HG02981 (cell line): ENCODE data around the gene TMEM9.

ENCODE experiments used
- ATAC-seq: cut with Tn5 transposase; IDR thresholded peaks from one replicate; pipeline ENCODE4 v1.9.1; 2021; ENCODE audit warnings: mild to moderate bottlenecking, moderate library complexity; ENCODE audit not compliant: unreplicated experiment

Gene TMEM9

DNA sequence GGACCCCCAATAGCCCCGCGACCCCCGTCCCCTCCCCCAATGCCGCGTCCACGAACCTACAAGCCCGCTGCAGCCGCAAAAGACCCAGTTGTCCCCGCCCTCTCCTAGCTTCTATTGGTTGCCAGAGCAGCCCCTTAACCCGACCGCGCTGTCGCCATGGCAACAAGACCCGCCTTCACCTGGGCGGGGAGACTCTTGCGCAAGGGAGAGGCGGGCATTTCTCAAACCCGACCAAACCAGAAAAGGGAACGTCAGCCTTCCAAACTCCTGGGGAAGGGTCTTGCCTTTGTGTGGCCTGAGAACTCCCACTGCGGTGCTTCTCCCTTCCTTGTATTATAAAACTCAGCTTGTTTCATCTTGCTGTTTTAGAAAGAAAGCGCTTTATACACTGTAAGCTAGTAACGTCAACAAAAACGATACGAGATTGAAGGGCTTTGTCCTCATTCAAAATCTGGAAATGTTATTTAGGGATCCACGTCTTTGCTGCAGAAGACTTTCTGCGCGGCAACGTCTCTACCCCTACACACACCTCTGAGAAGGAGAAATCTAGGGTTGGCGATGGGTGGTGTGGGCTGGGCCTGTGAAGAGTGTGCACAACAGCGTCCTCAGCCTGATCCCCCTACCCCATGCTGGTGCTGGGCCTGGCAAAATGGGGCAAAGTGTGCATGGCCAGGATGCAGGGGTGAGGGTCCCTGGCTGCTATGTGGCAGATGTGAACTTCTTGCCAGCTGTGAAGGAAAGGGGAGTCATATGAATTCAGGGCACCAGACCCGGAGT, at the start of gene TMEM9:
TMEM9 (minus strand) TSS at position 86 of the 777 bp plus-strand sequence. CDS start 551 bp downstream, outside the sequence.
- ATAC-seq = peak; percentile 96

DNA sequence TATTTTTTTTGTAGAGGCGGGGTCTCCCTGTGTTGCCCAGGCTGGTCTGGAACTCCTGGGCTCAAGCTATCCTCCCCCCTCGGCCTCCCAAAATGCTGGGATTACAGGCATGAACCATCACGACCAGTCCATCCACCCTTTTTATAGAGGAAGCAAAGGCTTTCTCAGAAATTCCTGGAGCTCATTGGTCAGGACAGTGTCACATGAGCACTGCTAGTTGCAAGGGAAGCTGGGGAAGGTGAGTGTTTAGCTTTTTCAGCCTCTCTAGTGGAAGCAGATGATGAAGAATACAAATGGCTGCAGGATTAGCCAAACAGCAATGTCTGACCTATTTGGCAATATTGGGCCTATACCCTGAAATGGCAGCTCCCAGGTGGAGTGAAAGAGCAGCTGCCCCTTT, 44.3 kb upstream of the TMEM9 start:
- no peak for ATAC-seq

DNA sequence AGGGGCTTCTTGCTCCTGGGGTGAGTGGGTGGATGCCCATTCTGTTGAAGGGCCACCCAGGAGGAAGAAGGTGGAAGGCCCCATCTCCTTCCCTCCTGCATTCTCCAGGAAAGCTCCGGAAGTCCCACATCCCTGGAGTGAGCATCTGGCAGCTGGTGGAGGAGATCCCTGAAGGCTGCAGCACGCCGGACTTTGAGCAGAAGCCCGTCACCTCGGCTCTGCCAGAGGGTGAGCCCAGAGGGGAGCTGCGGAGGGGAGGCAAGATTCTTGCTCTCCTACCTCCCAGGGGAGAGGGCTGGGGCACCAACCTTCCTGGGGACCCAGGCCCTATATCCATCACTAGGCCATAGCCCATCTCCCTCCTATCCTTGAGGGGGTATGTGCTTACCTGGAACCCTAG, 39.8 kb upstream of the TMEM9 start:
- ATAC-seq = no peak

GRCh38 chr1:201192261-201192788, 38.1 kb upstream of the TMEM9 start:
- ATAC-seq = no peak

GRCh38 chr1:201191653-201192260, 37.5 kb upstream of the TMEM9 start:
- ATAC-seq = no peak

DNA sequence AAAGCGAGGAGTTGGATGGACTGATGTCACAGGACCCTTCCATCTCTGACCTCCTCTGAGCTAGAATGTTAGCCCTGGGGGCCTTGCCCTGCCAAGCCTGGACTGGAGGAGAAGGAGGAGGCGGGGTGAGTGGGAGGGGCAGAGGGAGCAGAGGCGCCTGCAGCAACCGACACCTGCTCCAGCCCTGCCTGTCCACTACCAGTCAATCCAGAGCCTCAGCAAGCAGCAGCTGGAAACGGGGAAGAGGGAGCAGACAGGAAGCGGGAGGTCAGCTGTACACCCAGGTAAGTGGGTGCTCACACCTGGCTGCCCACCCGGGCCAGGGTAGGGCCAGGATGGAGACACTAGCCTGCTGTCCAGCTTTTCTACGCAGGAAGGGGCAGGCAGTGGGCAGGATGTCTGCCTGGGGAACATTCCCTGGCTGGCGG, 36.4 kb upstream of the TMEM9 start, which contains the start of gene IGFN1:
IGFN1 (plus strand) TSS at position 201 of the 428 bp plus-strand sequence. CDS start 2,470 bp downstream, outside the sequence.
- no peak for ATAC-seq

- ATAC-seq = no peak
Observed at GRCh38 chr1:201190005-201190404, 35.7 kb upstream of the TMEM9 start.

- no peak for ATAC-seq
Observed at GRCh38 chr1:201189085-201189484, 34.8 kb upstream of the TMEM9 start.

- ATAC-seq = no peak
Observed at GRCh38 chr1:201186192-201186591, 31.9 kb upstream of the TMEM9 start.

GRCh38 chr1:201185527-201186128, 31.4 kb upstream of the TMEM9 start:
- ATAC-seq = no peak

DNA sequence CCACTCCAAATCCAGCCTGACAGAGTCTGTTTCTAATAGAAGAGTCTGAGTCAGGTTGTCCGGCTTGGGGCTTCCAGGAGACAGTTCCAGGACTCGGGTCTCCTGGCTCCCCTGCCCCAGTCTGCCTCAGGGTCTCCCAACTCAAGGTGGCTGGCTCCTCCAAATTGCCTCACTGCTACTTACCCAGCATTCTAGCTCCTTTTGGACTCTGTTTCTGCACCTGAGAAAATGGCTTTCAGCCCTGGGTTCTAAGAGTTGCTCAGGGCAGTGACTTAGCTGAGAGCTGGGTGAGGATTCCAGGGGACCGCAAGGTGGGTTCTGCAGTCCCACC, 30.8 kb upstream of the TMEM9 start:
- no peak for ATAC-seq

- ATAC-seq = no peak
Observed at GRCh38 chr1:201184307-201185122, 30.2 kb upstream of the TMEM9 start.

DNA sequence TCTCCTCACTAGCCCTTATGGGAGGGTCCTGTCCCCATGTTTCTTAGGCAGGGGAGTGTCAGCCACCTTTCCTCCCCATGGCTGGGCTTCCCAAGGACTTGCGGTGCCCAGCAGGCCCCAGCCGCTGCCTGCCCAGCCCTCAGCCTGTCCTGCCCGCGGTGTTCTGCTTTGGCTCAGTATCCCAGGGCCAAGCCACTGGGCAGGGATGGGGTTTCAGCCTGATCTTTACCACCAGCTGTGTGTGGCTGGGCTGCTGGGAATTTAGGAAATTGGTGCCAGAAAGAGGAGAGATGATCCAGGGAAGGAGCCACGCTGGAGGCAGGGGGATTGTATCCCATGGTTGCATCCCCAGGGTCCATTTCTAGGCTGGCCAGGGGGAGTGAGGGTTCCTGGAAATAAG, 29.5 kb upstream of the TMEM9 start:
- ATAC-seq = no peak

- ATAC-seq = no peak
Observed at GRCh38 chr1:201183209-201183608, 28.9 kb upstream of the TMEM9 start.

- no peak for ATAC-seq
Observed at GRCh38 chr1:201181726-201182125, 27.5 kb upstream of the TMEM9 start.

- no peak for ATAC-seq
Observed at GRCh38 chr1:201181323-201181722, 27.0 kb upstream of the TMEM9 start.

GRCh38 chr1:201180901-201181300, 26.6 kb upstream of the TMEM9 start:
- ATAC-seq = no peak

GRCh38 chr1:201180141-201180540, 25.9 kb upstream of the TMEM9 start:
- no peak for ATAC-seq

DNA sequence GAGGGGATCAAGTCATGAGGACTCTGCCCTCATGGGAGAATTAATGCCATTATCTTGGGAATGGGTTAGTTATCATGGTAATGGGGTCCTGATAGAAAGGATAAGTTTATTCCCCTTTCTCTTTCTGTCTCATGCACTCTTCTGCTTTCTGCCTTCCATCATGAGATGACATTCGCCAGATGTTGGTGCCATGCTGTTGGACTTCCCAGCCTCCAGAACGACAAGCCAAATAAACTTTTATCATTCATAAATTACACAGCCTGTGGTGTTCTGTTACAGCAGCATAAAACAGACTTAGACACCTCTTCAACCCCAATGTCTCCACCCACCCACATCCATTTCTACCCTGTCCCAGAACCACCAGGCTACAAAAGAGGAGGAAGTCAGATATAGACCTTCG, 24.4 kb upstream of the TMEM9 start:
- no peak for ATAC-seq

DNA sequence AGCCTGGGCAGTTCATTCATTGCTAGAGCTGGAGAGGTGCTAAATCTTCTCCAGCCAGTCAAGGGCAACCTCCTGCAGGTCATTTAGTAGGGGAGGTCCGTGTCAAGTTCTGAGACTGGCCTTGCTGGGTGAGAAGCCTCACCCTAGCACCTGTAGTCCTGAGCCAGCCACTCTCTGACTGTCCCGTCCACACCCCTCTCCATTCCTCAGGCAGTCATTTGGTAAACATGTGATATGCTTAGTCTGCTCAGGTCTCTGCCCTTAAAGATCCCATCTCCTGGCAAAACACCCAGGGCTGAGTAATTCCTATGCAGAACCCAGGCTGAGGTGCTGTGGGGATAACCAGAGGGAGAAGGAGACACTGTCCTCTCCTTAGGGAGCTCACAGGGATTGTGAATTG, 22.7 kb upstream of the TMEM9 start:
- no peak for ATAC-seq
